Small intestine (tissue), 7 donors: ENCODE measurements around the gene CCDC88C. TPM values are rescaled to one million over a fixed set of nuclear protein-coding genes. Genes with fewer than 3 reads are reported as not detected.
A peak's percentile ranks its signal among the peaks of the same experiment; 100 is the strongest.

Experiments used
- DNase-seq, 2 donors: peaks; one replicate each; pipeline versions ENCODE4 v3.0.0 to v3.0.0-alpha.2; 2013
- FAIRE-seq: peaks from 2 replicates; lab custom pipeline; 2012; peaks lifted over from hg19 to GRCh38; lab: Jason Lieb, UNC
- H3K27ac ChIP-seq, 3 donors: one replicate each; pipeline ENCODE4 v1.5.1; 2013; ENCODE audit warnings: low read length in 2 of 3, mild to moderate bottlenecking in 2 of 3, control low read depth in 1 of 3, inconsistent platforms in 1 of 3, low read depth in 1 of 3, moderate library complexity in 1 of 3
- H3K27me3 ChIP-seq, 3 donors: one replicate each; pipeline ENCODE4 v1.6.1; 2013; ENCODE audit warnings: low read length in 3 of 3, inconsistent platforms in 1 of 3; ENCODE audit not compliant: control insufficient read depth in 3 of 3, insufficient read depth in 3 of 3
- H3K36me3 ChIP-seq, 3 donors: one replicate each; pipeline ENCODE4 v1.6.1; 2013; ENCODE audit warnings: low read length in 3 of 3, inconsistent platforms in 1 of 3, low read depth in 1 of 3, mild to moderate bottlenecking in 1 of 3, moderate library complexity in 1 of 3; ENCODE audit not compliant: control insufficient read depth in 3 of 3, insufficient read depth in 2 of 3
- H3K4me1 ChIP-seq, 3 donors: one replicate each; pipeline ENCODE4 v1.6.1; 2013; ENCODE audit warnings: low read length in 2 of 3, inconsistent platforms in 1 of 3, low read depth in 1 of 3, mild to moderate bottlenecking in 1 of 3, moderate library complexity in 1 of 3; ENCODE audit not compliant: control insufficient read depth in 3 of 3, insufficient read depth in 2 of 3
- H3K4me3 ChIP-seq, 3 donors: one replicate each; pipeline ENCODE4 v1.5.1; 2013; ENCODE audit warnings: low read length in 3 of 3, control low read depth in 1 of 3, inconsistent platforms in 1 of 3, low read depth in 1 of 3, mild to moderate bottlenecking in 1 of 3, moderate library complexity in 1 of 3
- H3K9me3 ChIP-seq, 2 donors: one replicate each; pipeline ENCODE4 v1.6.1; 2013; ENCODE audit warnings: low read depth in 1 of 2, low read length in 1 of 2; ENCODE audit not compliant: control insufficient read depth in 2 of 2, insufficient read depth in 1 of 2
- WGBS, 3 donors: extraction: QIAGEN DNeasy Blood & Tissue Kit; methylation state at CpG; one replicate each; pipeline ENCODE4 v1.1.7; 2013; 5-methylcytosine and 5-hydroxymethylcytosine counted together
- polyA plus RNA-seq, 4 donors: library from polyadenylated mRNA; stranded (reverse) in 3 of 4; unstranded in 1 of 4; fragments of 200-250 nt in 3 of 4; fragments of 120-200 nt in 1 of 4; gene quantifications; one replicate each; pipeline versions ENCODE4 v1.2.1 to v1.2.3, GENCODE V29; 2013
- donor health status: healthy with polysubstance abuse.
- donor health status: control.
- donor health status: control.
- donor health status: Bipolar disorder and iron deficiency.
- donor health status: healthy.

The CCDC88C gene
- polyA plus RNA-seq, 4 donors, result 13.2 to 25.9 (median 18.3) TPM

DNA sequence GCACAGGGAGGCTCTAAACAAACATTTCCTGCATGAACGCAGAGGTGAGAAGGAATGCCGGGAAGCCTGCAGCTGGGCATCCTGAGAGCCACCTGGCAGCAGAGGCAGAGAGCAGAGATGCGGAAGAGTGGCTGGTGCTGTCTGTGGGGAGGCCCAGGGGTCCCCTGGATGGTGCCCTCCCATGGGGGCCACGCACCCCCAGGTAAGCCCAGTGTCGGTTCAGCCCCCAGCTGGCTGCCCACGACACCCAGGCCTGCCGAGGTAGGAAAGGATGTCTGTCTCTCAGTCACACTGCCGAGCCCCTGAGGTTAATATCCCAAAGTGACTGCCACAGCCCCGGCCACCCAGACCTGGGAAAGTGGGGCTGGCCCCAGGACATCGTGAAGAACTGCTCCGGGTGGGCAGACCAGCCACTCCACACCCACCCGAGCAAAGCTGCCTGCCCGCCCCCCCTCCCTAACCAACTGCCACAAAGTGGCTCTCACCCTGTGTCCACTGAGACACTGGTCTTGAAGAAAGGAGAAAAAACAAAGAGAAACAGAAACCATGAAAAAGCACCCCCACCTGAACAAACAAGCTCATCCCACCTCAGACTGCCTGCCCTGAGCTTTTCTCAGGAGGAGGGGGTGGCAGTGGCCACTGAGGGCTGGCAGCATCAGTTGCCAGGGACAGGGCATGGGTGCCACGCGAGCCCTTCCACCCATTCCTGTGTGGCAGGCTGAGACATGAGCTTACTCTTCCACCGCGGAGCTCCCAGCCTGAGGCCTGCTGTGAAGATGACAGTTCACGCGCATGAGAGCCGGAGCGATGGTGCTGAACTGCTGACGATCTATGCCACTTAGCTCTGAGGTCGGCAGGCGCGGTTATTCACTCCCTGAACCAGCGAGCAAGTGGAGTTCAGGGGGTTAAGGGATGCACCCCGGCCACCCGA lies 40.8 kb downstream of the CCDC88C start:
- peaks cover 0 to 36% (median 0%) of the 10 kb centered on the region in 3 donors for H3K36me3 ChIP-seq
- H3K27me3 ChIP-seq, result no peaks in the 10 kb centered on the region
- peaks cover 15 to 46% (median 25%) of the 10 kb centered on the region in 3 donors for H3K4me1 ChIP-seq
- no peaks in the 10 kb centered on the region for H3K9me3 ChIP-seq
- 78 to 83% (median 80%) methylated on average over 27 to 28 of the region's 28 CpGs for WGBS, 3 donors
- H3K4me3 ChIP-seq, result no peak overlapping the region
- DNase-seq (no peak), FAIRE-seq (no peak)
- H3K27ac ChIP-seq, result peak overlapping the region in 1 of 3 donors; percentile 71

DNA sequence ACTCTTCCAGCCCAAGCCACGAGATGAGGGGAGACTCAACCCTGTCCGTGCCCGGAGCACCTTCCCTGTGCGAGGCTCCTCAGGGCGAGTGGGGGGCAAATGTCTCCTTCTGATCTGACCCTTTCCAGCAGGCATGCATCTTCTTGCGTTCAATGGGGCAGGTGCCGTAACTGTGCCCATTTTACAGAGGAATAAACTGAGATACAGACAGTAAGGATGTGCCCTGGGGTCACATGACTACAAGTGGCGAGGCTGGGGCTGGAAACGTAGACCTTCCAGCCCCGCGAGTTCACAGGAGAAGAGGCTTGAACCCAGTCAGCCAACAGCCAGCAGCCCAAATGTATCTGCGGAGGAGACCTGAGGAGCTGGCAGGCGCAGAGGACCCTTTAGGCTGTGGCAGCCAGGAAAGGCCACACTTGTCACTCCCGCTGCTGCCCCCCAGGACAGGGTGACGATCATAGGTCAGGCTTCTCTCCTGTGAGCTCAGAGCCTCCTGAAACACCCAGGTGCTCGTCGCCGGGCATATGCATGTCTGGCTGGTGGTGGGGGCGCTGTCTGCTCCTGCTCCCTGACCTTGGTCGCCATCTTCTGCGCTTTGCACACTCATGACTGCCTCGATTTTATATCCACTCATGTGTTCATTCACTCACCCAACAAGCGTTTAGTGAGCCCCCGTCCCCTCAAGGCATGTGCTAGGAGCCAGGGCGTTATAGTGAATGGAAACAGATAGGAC lies 41.7 kb downstream of the CCDC88C start:
- H3K27me3 ChIP-seq, result no peaks in the 10 kb centered on the region
- no peaks in the 10 kb centered on the region for H3K9me3 ChIP-seq
- no peak overlapping the region for H3K4me3 ChIP-seq
- WGBS, 3 donors, result 90 to 91% (median 91%) methylated on average over 25 of the region's 25 CpGs
- peaks cover 17 to 49% (median 25%) of the 10 kb centered on the region in 3 donors for H3K4me1 ChIP-seq
- peak overlapping the region in 1 of 3 donors; percentile 40 for H3K27ac ChIP-seq
- FAIRE-seq (no peak), DNase-seq (no peak)
- peaks cover 0 to 36% (median 0%) of the 10 kb centered on the region in 3 donors for H3K36me3 ChIP-seq

DNA sequence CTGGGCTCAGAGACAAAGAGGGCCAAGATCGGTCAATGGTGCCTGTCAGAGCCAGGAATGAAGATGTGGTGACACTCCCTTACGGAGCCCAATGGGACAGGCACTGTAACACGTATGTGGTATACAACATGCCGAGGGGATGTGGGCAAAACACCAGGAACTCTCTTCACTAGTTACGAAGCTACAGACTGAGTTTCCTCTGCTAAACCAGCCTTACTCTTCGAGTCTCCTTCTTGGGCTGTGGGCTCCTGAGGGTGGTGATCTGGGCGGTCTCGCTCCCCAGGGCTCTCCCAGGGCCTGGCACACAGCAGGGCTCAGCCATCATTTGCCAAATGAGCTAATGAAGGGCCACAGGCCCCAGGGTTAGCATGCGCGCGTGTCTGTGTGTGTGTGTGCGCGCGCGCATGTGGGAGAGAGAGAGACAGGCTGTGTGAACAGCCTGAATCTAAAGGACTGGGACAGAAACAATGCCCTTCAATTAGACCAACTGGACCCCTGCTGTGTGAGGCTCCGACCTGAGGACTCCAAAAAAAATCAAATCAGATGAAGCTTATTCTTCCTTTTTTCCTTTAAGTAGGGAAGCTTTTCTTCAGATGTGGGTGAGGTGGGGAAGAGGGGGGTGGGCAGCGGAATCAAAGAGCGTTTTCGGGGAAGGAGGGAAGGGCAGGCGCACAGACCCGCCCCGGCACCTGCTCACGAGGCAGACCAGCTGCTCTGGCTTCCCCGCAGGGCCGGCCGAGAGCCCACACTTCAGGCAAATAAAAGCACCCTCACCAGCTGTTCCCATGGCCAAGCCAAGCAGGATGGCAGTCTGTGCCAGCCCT lies 42.5 kb downstream of the CCDC88C start:
- 54 to 78% (median 62%) methylated on average over 26 of the region's 26 CpGs for WGBS, 3 donors

DNA sequence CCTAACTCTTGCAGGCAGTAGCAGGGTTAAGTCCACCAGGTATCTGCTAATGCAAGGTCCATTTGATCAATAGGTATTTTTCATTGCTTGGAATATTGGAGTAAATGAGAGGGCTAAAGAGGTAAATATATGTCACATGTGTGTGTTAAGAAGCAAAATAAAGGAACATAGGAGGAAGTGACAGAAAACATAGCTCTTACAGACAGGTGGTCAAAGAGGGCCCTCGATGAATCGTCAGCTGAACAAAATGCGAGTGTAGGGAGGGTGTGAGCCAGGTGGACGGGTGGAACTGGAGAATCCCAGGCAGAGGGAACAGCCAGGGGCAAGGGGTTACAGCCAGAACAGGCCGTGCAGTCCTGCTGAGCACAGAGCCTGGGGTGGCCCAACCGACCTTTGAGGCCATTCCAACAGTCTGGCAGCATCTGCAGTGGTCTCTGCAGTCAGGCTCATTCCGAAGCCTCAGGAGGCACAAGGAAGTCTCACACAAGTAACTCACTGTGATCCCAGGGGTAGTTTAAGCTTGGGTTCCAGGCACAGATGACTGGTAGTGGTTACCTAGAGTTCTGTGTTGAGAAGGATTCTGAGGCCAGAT lies 43.2 kb downstream of the CCDC88C start:
- Histone ChIP-seq H3K4me3 (no peak overlapping the region), H3K4me1 (peaks cover 14 to 41% (median 20%) of the 10 kb centered on the region in 3 donors), H3K36me3 (peaks cover 0 to 30% (median 0%) of the 10 kb centered on the region in 3 donors), H3K27ac (peak overlapping the region in 1 of 3 donors; percentile 79), H3K9me3 (no peaks in the 10 kb centered on the region), H3K27me3 (no peaks in the 10 kb centered on the region)
- 38 to 59% (median 57%) methylated on average over 7 of the region's 7 CpGs for WGBS, 3 donors
- FAIRE-seq (no peak), DNase-seq (no peak)

More for the DNA sequence above, 42.5 kb downstream of the CCDC88C start:
- DNase-seq (no peak), FAIRE-seq (no peak)
- no peak overlapping the region for H3K4me3 ChIP-seq
- no peaks in the 10 kb centered on the region for H3K9me3 ChIP-seq
- H3K36me3 ChIP-seq, result peaks cover 0 to 36% (median 0%) of the 10 kb centered on the region in 3 donors
- H3K27ac ChIP-seq, result peak overlapping the region in 2 of 3 donors; percentile 8 to 77
- H3K4me1 ChIP-seq, result peaks cover 17 to 48% (median 24%) of the 10 kb centered on the region in 3 donors
- H3K27me3 ChIP-seq, result no peaks in the 10 kb centered on the region

DNA sequence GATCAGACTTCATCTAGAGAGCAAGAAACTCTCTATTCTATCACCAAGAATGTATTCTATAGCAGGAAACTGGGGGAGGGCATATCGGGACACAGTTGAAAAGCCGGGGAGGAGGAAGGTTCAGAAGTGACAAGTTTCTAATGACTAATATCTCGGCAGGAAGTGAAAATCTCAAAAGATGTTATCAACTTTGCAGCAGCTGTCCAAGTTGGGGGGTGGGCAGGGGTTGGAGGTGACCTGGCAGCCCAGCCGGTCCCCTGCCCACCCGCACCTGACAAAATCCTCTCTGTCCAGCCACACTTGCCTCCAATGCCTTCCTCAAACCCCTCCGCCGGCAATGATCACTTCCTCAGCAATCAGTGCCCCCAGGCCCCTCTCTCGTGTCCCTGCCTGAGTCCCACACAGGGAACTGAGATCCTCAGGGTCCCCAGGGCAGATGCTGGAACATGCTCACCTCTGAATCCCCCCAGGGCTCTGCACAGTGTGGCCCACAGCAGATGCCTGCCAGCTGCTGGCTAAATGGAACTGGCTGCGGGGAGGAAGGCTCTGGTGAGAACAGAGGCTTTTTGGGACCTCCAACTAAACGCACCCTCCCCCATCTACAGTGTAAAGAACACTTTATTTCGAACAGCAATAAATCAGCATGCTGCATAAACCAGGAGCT lies 43.9 kb downstream of the CCDC88C start:
- H3K27ac ChIP-seq, result peak overlapping the region in 2 of 3 donors; percentile 15 to 79
- DNase-seq, result peak in 1 of 2 donors; percentile 59
- peaks cover 14 to 36% (median 20%) of the 10 kb centered on the region in 3 donors for H3K4me1 ChIP-seq
- no peak overlapping the region for H3K4me3 ChIP-seq
- H3K9me3 ChIP-seq, result no peaks in the 10 kb centered on the region
- peaks cover 0 to 23% (median 0%) of the 10 kb centered on the region in 3 donors for H3K36me3 ChIP-seq
- FAIRE-seq, result no peak
- H3K27me3 ChIP-seq, result no peaks in the 10 kb centered on the region
- WGBS, 3 donors, result 24 to 29% (median 28%) methylated on average over 11 of the region's 11 CpGs

DNA sequence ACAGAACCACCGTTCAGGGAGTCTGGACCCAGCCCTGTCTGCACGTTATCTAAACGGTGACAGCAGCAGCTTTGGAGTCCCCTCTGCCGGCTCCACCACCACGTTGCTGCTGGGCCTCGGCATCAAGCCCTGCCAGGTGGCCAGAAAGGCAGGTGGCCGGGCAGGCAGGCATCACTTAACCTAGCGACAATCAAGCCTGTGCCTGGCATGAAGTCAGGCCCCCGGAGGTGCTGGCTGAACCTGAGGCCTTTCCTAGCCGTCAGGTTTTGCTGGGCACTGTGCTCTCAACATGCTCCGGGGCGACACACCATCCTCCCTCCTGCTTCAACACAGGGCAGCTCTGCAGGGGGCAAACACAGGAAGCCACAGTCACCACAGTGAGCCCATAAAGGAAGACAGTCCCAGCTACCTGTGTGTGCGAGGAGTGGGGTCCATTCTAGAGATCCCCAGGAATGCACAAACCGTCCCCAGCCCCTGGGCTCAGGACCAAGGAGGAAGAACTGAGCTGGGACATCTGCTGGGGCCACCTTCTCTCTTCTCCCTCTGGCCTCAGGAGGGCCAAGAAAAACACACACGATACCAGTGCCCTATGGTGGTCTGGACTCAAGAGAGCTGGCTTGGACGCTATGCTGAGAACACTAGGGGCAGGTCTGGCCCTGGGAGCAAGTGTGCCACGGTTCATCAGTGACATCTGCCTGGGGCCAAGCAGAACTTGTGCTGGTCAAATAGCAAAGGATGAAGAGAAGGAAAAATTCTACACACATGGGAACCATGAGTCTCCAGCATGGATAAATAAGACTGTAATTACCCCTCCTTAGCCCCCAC lies 44.7 kb downstream of the CCDC88C start:
- H3K27me3 ChIP-seq, result no peaks in the 10 kb centered on the region
- no peak for DNase-seq
- peak overlapping the region in 2 of 3 donors; percentile 22 to 79 for H3K27ac ChIP-seq
- H3K4me3 ChIP-seq, result no peak overlapping the region
- no peak for FAIRE-seq
- H3K4me1 ChIP-seq, result peaks cover 12 to 28% (median 15%) of the 10 kb centered on the region in 3 donors
- WGBS, 3 donors, result 27 to 47% (median 29%) methylated on average over 17 of the region's 17 CpGs
- H3K9me3 ChIP-seq, result no peaks in the 10 kb centered on the region
- H3K36me3 ChIP-seq, result peaks cover 0 to 23% (median 0%) of the 10 kb centered on the region in 3 donors

DNA sequence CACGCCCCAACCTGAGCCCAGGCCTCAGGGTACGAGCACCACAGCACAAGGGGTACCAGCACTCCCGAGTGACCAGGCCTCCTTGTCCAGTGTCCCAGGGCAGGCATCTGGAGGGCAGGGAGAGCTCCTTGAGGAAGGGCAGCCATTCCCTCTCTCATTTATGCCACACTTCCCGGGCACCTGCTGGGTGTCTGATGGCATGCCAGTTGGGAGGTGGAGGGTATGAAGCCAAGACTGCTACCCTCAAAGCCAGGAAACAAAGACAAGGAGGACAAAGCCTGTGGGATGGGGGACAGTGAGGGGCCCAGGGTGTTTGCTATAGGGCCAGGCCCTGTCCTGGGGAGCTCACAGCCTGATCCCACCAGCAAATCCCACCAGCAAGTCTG lies 45.6 kb downstream of the CCDC88C start:
- H3K27ac ChIP-seq, result peak overlapping the region in 1 of 3 donors; percentile 28

More for the DNA sequence above, 45.6 kb downstream of the CCDC88C start:
- no peak overlapping the region for H3K4me3 ChIP-seq
- FAIRE-seq (no peak), DNase-seq (no peak)
- no peaks in the 10 kb centered on the region for H3K9me3 ChIP-seq
- peaks cover 9 to 19% (median 17%) of the 10 kb centered on the region in 3 donors for H3K4me1 ChIP-seq
- no peaks in the 10 kb centered on the region for H3K27me3 ChIP-seq
- WGBS, 3 donors, result 88 to 95% (median 90%) methylated on average over 4 of the region's 4 CpGs
- peaks cover 0 to 23% (median 0%) of the 10 kb centered on the region in 3 donors for H3K36me3 ChIP-seq
